ENCODE results near the gene SMPD3.

Gene SMPD3

DNA sequence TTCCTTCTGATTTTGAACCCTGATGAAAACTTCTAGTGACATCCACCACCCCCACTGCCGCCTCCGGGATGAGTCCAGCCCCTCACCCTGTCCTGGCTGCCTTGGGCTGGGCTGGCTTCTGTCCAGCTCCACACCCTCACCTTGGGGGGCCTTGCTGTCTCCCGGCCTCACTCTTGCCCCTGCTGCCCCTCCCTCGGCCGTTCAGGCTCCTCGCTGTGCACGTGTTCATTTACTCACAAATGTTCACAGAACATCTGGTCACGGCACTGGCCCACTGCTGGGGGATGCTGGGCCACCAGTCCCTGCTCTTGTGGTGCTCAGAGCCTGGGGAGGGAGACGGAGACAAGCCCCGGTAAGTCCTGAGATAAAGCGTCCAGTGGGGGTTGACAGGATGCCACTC lies 96.8 kb downstream of the SMPD3 start:
- DNase-seq = no peak

GRCh38 chr16:68350813-68351350 lies 97.4 kb downstream of the SMPD3 start:
- DNase-seq = no peak

- DNase-seq = no peak
Observed at GRCh38 chr16:68349838-68350410, 98.4 kb downstream of the SMPD3 start.

GRCh38 chr16:68348639-68349445 lies 99.5 kb downstream of the SMPD3 start:
- DNase-seq = no peak

DNA sequence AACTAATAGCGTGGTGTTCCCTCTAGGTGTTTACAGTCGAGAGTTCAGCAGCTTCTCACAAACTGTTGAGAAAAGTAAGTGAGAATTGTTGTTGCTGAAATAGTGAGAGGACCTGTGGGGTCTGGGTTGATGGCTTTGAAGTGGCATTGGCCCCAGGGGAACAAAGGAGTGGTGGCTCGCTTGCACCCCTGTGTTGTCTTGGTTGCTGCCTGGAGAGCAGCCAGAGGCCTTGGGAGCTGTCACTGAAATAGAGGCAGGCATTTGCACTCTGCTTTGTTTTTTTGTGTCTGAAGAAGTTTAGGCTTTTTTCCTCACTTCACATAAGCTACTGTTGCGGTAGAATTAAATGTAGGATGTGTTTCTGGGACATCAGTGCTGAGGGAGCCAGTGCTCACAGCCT lies 100.7 kb downstream of the SMPD3 start:
- DNase-seq = no peak

GRCh38 chr16:68346892-68347480 lies 101.3 kb downstream of the SMPD3 start:
- no peak for DNase-seq

- no peak for DNase-seq
Observed at GRCh38 chr16:68345958-68346635, 102.2 kb downstream of the SMPD3 start.

GRCh38 chr16:68345351-68345810 lies 102.9 kb downstream of the SMPD3 start:
- DNase-seq = no peak

GRCh38 chr16:68344252-68344651 lies 104.1 kb downstream of the SMPD3 start:
- DNase-seq = no peak

DNA sequence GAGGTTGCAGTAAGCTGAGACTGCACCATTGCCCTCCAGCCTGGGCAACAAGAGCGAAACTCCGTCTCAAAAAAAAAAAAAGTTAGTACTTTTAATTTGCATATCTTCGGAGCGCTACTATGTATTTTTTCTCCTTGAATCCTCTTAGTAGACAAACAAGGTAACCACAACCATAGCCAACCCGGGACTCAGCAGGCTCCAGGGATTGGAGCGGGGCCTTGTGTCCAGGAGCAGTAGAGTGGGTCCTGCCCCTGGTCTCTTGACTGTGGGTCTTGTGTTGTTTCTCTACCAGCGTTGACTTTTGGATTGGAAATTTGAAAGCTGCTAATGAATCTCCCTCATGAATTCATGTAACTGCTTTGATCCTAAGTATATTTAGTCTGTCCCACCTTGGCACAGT lies 105.2 kb downstream of the SMPD3 start:
- no peak for DNase-seq

GRCh38 chr16:68342620-68343019 lies 105.7 kb downstream of the SMPD3 start:
- no peak for DNase-seq

DNA sequence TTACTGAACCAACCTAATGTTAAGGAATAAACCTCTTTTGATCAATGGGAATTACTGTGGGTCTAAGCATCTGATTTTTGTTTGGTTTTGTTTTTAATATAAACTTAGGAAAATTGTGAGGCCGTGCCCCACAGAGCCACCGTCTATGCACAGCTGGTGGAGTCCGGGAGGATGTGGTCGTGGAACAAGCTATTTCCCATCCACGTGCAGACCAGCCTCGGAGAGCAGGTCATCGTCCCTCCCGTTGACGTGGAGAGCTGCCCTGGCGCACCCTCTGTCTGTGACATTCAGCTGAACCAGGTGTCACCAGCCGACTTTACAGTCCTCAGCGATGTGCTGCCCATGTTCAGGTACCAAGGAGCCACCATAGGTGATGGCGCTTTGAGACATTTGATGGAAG lies 109.1 kb downstream of the SMPD3 start:
- no peak for DNase-seq

DNA sequence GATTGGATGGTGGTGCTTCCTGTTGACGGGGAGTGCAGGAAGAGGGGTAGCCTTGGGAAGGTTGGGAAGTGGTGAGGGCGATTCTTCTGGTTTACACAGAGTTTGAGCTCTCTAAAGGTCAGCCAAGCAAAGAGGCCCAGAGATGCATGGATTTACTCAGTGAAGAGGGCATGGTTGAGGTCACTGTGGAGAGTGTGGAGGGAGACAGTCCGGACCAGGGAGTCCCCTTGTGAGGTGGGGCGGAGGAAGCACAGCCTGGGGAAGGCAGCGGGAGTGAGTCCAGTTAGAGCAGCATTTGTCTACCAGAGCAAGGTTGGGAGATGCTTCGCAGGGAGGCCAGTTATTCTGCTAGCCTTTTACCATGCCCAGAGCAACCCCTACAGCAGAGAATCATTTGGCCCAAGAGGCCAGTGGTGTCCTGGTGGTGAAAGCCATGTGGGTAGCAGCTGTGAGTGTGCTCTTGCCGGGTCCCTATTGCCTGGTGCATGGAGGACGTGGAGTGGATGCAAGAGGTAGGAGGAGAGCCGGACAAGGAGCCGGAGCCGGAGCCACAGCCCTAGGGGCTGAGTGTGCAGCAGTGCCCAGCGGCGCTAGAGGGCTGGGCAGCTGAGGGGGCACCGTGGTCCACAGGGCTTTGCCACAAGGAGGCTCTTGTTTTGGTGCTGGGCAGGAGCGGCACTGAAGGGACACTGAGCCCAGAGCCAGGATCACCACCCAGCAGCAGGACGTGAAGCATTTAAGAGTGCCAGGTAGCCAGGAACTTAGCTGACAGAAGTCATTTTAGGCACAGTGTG lies 109.8 kb downstream of the SMPD3 start:
- DNase-seq = no peak

GRCh38 chr16:68335175-68335574 lies 113.1 kb downstream of the SMPD3 start:
- no peak for DNase-seq

- DNase-seq = no peak
Observed at GRCh38 chr16:68332411-68333121, 115.7 kb downstream of the SMPD3 start.

- no peak for DNase-seq
Observed at GRCh38 chr16:68331879-68332410, 116.4 kb downstream of the SMPD3 start.

DNA sequence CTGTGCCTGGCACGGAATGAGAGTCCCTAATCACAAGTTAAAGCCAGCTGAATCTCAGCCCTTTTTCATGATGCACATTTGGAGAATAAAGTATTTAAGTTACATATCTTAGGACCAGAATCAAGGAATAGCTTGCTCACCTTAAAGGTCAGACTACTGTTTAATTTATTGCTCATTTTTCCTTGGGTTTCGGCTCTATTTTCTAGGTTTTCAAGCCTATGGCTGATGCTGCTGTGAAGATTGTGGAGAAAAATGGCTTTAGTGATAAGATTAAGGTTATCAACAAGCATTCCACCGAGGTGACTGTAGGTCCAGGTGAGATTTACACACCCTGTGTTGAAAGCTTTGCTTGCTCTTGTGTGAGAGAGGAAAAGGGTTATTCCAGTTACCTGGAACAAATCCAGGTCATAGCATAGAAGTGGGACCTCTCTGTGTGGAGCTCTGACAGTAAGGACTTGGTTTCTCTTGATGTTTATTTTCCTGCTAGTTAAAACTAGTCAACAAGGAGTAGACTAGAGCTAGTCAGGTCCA lies 119.4 kb downstream of the SMPD3 start:
- DNase-seq = no peak

DNA sequence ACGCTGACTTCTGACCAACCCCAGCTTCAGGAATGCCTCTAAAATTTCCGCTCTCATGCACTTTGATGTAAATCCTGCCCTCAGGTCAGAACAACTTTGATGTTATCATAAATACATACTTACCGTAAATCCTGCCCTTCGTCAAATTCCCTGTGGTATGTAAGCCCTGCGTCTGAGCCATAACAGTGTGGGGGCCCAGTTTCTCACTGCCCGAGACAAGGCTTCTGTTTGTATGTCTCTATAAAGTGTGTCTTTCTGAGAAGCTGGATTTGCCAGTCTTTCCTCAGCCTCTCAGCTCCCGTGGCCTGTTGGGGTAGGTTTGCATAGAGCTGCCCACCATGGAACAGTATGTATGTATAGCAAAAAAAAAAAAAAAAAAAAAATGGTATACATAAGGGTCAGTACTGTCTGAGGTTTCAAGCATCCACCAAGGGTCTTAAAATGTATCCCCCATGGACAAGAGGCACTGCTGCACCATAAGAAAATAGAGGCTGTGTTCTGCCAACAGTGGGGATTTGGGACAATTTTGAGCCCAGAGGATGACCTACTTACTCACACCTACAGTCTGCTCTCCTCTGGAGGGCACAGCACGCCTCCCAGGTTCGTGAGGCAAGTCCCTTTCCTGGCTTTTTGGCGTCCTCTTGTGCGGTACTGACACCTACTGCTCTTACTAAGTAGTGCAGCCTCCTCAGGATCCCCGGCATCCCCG lies 120.0 kb downstream of the SMPD3 start:
- peak; percentile 68 to 78 for DNase-seq

GRCh38 chr16:68324780-68325357 lies 123.4 kb downstream of the SMPD3 start:
- no peak for DNase-seq

- DNase-seq = no peak
Observed at GRCh38 chr16:68324336-68324735, 124.0 kb downstream of the SMPD3 start.

All from stimulated activated CD4-positive, alpha-beta T cell treated with anti-CD3 and anti-CD28 coated beads, Interleukin-4, amount 100 ng/mL, for 4 hours (primary cell).